Dermis lymphatic vessel endothelial cell (primary cell): Measurements from ENCODE around the gene U2AF1. TPM values are rescaled to one million over a fixed set of nuclear protein-coding genes. Genes with fewer than 3 reads are reported as not detected.

Experiments
- total RNA-seq: library from RNA; depleted of rRNA; stranded (reverse); fragments of >200 nt; gene quantifications from 2 replicates; pipeline ENCODE4 v1.2.1, GENCODE V29; 2014

U2AF1 gene
- total RNA-seq: 20.8 and 26.2 TPM in 2 replicates

GRCh38 chr21:43106965-43107793 lies at the start of gene U2AF1:
TSS of gene U2AF1 (minus strand) at chr21:43107570. CDS start at chr21:43107494, 76 bp downstream.

GRCh38 chr21:43075170-43076022 lies 32.0 kb downstream of the U2AF1 start, which contains the start of gene CBS:
TSS of gene CBS (minus strand) at chr21:43075835. CDS start at chr21:43072193, 3,642 bp downstream.

Other genes starting within 250 kb of the U2AF1 start
- gene WDR4, start 228.0 kb downstream of the U2AF1 start, total RNA-seq: 6.3 and 9.4 TPM in 2 replicates
- gene NDUFV3, start 214.3 kb downstream of the U2AF1 start, total RNA-seq: 32.3 and 46.2 TPM in 2 replicates
- not detected in 2 replicates for gene ERVH48-1, start 181.9 kb downstream of the U2AF1 start, total RNA-seq
- gene PKNOX1, start 133.0 kb downstream of the U2AF1 start, total RNA-seq: 9.0 and 9.2 TPM in 2 replicates
- gene CBS, start 31.7 kb downstream of the U2AF1 start, total RNA-seq: 3.9 and 6.6 TPM in 2 replicates
- gene CRYAA, start 61.4 kb upstream of the U2AF1 start, total RNA-seq: not detected in 2 replicates